ENCODE measurements around the gene MCF2L2. TPM values are rescaled to one million over a fixed set of nuclear protein-coding genes. Genes with fewer than 3 reads are reported as not detected.

The MCF2L2 gene
- total and polyA plus RNA-seq, 2 experiments from 2014 or later = not detected

GRCh38 chr3:183213415-183214276 is 214.8 kb downstream of the MCF2L2 start:
- Histone ChIP-seq H3K36me3 (ENCODE audit: low read depth) (no peaks in the 10 kb centered on the region), H3F3A (ENCODE audit: insufficient read depth) (no peaks in the 10 kb centered on the region), H3K4me3 (no peak overlapping the region), H3K27ac (no peak overlapping the region), H3K9me3 (ENCODE audit: low read depth) (no peaks in the 10 kb centered on the region), H4K20me1 (ENCODE audit: insufficient read depth) (no peaks in the 10 kb centered on the region), H2AFZ (no peak overlapping the region), H3K79me2 (ENCODE audit: insufficient read depth) (no peaks in the 10 kb centered on the region), H3K4me2 (ENCODE audit: unreplicated experiment) (no peak overlapping the region), H3K9me2 (ENCODE audit: insufficient read depth) (no peaks in the 10 kb centered on the region), H3K27me3 (replicated peaks; ENCODE audit: insufficient read depth) (peaks cover 13% of the 10 kb centered on the region), H3K9ac (no peak overlapping the region), H3K4me1 (ENCODE audit: insufficient read depth) (no peaks in the 10 kb centered on the region)
- TF ChIP-seq EZH2 (IDR thresholded peaks at IDR 0.05; ENCODE audit: insufficient read depth, poor library complexity, severe bottlenecking) (no peak), EZH2phosphoT487 (IDR thresholded peaks at IDR 0.05; ENCODE audit: insufficient read depth, low read depth) (no peak)
- 38 to 39% methylated on average over 3 of the region's 3 CpGs for WGBS, 2 experiments (ENCODE audit: low coverage in 1 of 2, low lambda C conversion rate in 2 of 2, missing lambda C conversion rate in 2 of 2)
- no peak for DNase-seq
- in situ Hi-C loops (cut with MboI) = no loop called here

- 41 to 54% methylated on average over 7 of the region's 7 CpGs for WGBS, 2 experiments (ENCODE audit: low coverage in 1 of 2, low lambda C conversion rate in 2 of 2, missing lambda C conversion rate in 2 of 2)
- no peaks in the 10 kb centered on the region for H4K20me1 ChIP-seq (ENCODE audit: insufficient read depth)
- in situ Hi-C loops (cut with MboI) = no loop called here
- no peaks in the 10 kb centered on the region for H3K4me1 ChIP-seq (ENCODE audit: insufficient read depth)
- H2AFZ ChIP-seq = no peak overlapping the region
- no peaks in the 10 kb centered on the region for H3K79me2 ChIP-seq (ENCODE audit: insufficient read depth)
- H3K27me3 ChIP-seq (replicated peaks; ENCODE audit: insufficient read depth) = peaks cover 10% of the 10 kb centered on the region
- H3F3A ChIP-seq (ENCODE audit: insufficient read depth) = no peaks in the 10 kb centered on the region
- H3K27ac ChIP-seq = no peak overlapping the region
- no peak overlapping the region for H3K4me2 ChIP-seq (ENCODE audit: unreplicated experiment)
- no peaks in the 10 kb centered on the region for H3K9me3 ChIP-seq (ENCODE audit: low read depth)
- no peak for DNase-seq
- no peak overlapping the region for H3K9ac ChIP-seq
- H3K4me3 ChIP-seq = no peak overlapping the region
- no peak for TF ChIP-seq EZH2 (IDR thresholded peaks at IDR 0.05; ENCODE audit: insufficient read depth, poor library complexity, severe bottlenecking)
- no peak for TF ChIP-seq EZH2phosphoT487 (IDR thresholded peaks at IDR 0.05; ENCODE audit: insufficient read depth, low read depth)
- no peaks in the 10 kb centered on the region for H3K9me2 ChIP-seq (ENCODE audit: insufficient read depth)
- H3K36me3 ChIP-seq (ENCODE audit: low read depth) = no peaks in the 10 kb centered on the region
These were observed 215.9 kb downstream of the MCF2L2 start for GRCh38 chr3:183212565-183212964.

GRCh38 chr3:183212096-183212495 is 216.3 kb downstream of the MCF2L2 start:
- H4K20me1 ChIP-seq (ENCODE audit: insufficient read depth) = no peaks in the 10 kb centered on the region
- H3K27ac ChIP-seq = no peak overlapping the region
- peaks cover 12% of the 10 kb centered on the region for H3K27me3 ChIP-seq (replicated peaks; ENCODE audit: insufficient read depth)
- H3K9me3 ChIP-seq (ENCODE audit: low read depth) = no peaks in the 10 kb centered on the region
- H3F3A ChIP-seq (ENCODE audit: insufficient read depth) = no peaks in the 10 kb centered on the region
- in situ Hi-C loops (cut with MboI) = no loop called here
- H3K9ac ChIP-seq = no peak overlapping the region
- H3K4me1 ChIP-seq (ENCODE audit: insufficient read depth) = no peaks in the 10 kb centered on the region
- no peak overlapping the region for H3K4me2 ChIP-seq (ENCODE audit: unreplicated experiment)
- H3K9me2 ChIP-seq (ENCODE audit: insufficient read depth) = no peaks in the 10 kb centered on the region
- no peaks in the 10 kb centered on the region for H3K79me2 ChIP-seq (ENCODE audit: insufficient read depth)
- 66% methylated on average over 11 to 12 of the region's 12 CpGs for WGBS, 2 experiments (ENCODE audit: low coverage in 1 of 2, low lambda C conversion rate in 2 of 2, missing lambda C conversion rate in 2 of 2)
- TF ChIP-seq EZH2 (IDR thresholded peaks at IDR 0.05; ENCODE audit: insufficient read depth, poor library complexity, severe bottlenecking) (no peak), EZH2phosphoT487 (IDR thresholded peaks at IDR 0.05; ENCODE audit: insufficient read depth, low read depth) (no peak)
- no peak for DNase-seq
- no peaks in the 10 kb centered on the region for H3K36me3 ChIP-seq (ENCODE audit: low read depth)
- H3K4me3 ChIP-seq = no peak overlapping the region
- H2AFZ ChIP-seq = no peak overlapping the region

GRCh38 chr3:183211352-183211751 is 217.1 kb downstream of the MCF2L2 start:
- H3K4me1 ChIP-seq (ENCODE audit: insufficient read depth) = no peaks in the 10 kb centered on the region
- H3F3A ChIP-seq (ENCODE audit: insufficient read depth) = no peaks in the 10 kb centered on the region
- H4K20me1 ChIP-seq (ENCODE audit: insufficient read depth) = no peaks in the 10 kb centered on the region
- H3K79me2 ChIP-seq (ENCODE audit: insufficient read depth) = no peaks in the 10 kb centered on the region
- no peaks in the 10 kb centered on the region for H3K9me2 ChIP-seq (ENCODE audit: insufficient read depth)
- TF ChIP-seq EZH2phosphoT487 (IDR thresholded peaks at IDR 0.05; ENCODE audit: insufficient read depth, low read depth) (no peak), EZH2 (IDR thresholded peaks at IDR 0.05; ENCODE audit: insufficient read depth, poor library complexity, severe bottlenecking) (no peak)
- no peaks in the 10 kb centered on the region for H3K9me3 ChIP-seq (ENCODE audit: low read depth)
- WGBS, 2 experiments (ENCODE audit: low coverage in 1 of 2, low lambda C conversion rate in 2 of 2, missing lambda C conversion rate in 2 of 2) = 81 to 84% methylated on average over 13 of the region's 13 CpGs
- H3K27me3 ChIP-seq (replicated peaks; ENCODE audit: insufficient read depth) = peaks cover 12% of the 10 kb centered on the region
- H3K4me3 ChIP-seq = no peak overlapping the region
- H3K36me3 ChIP-seq (ENCODE audit: low read depth) = no peaks in the 10 kb centered on the region
- no peak overlapping the region for H2AFZ ChIP-seq
- DNase-seq = no peak
- no peak overlapping the region for H3K4me2 ChIP-seq (ENCODE audit: unreplicated experiment)
- no peak overlapping the region for H3K27ac ChIP-seq
- in situ Hi-C loops (cut with MboI) = no loop called here
- no peak overlapping the region for H3K9ac ChIP-seq
